GM12874 (cell line): ENCODE data around the gene DNLZ.

Experiments
- TF ChIP-seq, protein P1 (sequence below): IDR thresholded peaks from 2 replicates; pipeline ENCODE4 v1.5.1; 2011; ENCODE audit warnings: low read depth, mild to moderate bottlenecking, control low read depth, low read length, moderate library complexity; ENCODE audit not compliant: insufficient read depth

DNLZ gene

GRCh38 chr9:136399176-136400037, 35.9 kb upstream of the DNLZ start:
- TF ChIP-seq, protein P1, sequence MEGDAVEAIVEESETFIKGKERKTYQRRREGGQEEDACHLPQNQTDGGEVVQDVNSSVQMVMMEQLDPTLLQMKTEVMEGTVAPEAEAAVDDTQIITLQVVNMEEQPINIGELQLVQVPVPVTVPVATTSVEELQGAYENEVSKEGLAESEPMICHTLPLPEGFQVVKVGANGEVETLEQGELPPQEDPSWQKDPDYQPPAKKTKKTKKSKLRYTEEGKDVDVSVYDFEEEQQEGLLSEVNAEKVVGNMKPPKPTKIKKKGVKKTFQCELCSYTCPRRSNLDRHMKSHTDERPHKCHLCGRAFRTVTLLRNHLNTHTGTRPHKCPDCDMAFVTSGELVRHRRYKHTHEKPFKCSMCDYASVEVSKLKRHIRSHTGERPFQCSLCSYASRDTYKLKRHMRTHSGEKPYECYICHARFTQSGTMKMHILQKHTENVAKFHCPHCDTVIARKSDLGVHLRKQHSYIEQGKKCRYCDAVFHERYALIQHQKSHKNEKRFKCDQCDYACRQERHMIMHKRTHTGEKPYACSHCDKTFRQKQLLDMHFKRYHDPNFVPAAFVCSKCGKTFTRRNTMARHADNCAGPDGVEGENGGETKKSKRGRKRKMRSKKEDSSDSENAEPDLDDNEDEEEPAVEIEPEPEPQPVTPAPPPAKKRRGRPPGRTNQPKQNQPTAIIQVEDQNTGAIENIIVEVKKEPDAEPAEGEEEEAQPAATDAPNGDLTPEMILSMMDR, result no peak

- TF ChIP-seq, protein P1, result no peak
Measured at GRCh38 chr9:136398286-136398685, 34.7 kb upstream of the DNLZ start.

DNA sequence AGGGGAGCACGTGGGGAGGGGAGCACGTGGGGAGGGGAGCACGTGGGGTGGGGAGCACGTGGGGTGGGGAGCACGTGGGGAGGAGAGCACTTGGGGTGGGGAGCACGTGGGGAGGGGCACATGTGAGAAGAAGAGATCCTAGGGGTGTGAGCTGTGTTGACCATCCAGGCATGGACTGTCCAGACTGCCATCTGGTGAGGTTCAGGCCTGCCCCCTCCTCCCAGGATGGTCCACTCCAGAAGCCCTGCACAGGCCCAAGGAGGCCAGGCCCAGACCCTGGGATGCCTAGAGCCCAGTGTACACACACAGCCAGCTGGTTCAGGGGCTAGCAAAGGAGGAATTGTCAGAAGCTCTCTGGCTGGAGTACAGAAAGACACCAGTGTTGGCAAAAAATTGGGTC, 34.1 kb upstream of the DNLZ start:
- TF ChIP-seq, protein P1, result no peak

GRCh38 chr9:136396219-136396515, 32.6 kb upstream of the DNLZ start:
- TF ChIP-seq, protein P1, result no peak

DNA sequence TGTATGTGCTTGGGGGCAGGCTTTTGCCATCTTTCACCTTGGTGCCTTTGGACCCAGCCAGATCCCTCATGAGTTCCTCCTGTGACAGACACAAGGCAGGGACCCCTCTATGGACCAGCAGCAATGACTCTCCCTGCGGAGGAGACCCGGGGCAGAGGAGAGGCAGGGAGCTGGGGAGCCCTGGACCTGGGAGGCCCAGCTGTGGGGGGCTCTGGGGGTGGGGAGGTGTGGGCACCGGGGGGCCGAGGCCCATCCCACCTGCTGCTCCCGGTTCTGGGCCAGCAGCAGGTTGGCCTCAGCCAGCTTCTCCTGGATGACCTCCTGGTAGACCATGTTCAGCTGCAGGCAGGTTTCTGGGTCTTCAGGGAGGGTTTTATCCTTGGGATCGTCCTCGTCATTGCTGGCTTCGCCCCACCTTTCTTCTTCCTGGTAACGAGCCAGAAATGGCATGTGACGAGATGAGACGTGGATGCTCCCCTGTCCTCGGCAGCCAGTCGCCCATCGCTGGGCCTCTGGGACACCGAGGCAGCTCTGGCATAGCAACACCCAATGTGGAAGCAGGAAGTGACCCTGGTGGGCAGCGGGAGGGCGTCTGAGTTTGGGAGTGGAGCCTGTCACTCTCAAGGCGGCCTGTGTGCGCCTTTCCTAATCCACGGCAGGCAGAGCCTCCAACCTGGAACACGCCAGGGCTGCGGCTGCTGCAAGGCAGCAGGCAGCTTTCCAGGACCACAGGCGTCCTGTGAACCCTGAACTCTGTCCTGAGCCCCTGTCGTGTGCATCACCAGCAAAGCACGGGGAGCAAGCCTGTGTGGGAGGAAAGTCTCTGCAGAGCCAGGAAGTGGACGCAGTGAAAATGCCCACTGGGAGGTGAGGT, 32.0 kb upstream of the DNLZ start:
- TF ChIP-seq, protein P1, result no peak

DNA sequence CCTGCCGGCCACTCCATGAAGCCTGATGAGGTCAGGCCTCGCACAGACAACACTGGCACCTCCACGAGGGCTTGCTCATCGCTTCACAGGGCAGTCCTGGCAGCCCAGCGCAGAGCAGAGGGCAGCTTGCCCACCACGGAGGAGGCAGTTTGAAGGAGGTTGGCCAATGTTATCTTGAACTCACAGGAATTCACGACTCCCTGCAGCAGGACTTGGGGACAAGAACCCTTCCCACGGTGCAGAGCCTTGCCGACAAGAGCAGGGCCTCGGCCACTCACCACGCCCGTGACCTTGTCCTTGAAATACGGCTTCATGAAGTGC, 31.4 kb upstream of the DNLZ start:
- TF ChIP-seq, protein P1, result no peak

DNA sequence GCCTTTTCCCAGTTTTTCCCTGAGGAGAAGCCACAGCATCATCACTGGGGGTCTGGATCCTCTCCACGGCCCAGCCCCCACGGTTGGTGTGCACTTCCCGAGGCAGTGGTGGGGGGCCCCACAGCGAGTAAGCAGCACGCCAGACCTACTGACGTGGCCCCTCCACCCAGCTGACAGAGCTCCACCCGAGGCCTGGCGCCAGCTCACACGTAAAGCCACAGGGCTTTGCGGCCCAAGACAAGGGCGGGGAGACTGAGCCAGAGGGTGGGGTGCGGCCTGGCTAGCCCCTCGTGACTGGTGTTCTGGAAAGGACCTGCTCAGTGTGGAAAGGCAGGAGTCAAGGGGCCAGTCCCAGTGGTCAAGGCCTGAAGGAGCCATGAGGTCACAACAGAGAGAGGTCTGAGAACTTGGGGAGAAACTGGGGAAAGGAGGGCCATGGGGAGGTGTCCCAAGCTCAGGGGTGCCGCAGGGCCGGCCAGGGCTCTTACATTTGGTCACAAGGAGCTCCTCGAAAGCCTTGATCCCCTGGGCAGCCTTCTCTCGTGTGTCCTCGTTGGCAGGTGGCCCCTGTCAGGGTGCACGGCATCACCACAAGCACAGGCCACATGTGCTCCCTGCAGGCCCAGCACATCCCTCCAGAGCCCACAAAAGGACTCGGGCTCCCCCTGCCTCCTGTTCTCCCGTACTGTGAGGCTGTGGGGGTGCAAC, 30.9 kb upstream of the DNLZ start:
- TF ChIP-seq, protein P1, result no peak
